K562 (cell line): ENCODE results near the gene NUAK2. TPM values are rescaled to one million over a fixed set of nuclear protein-coding genes. Genes with fewer than 3 reads are reported as not detected.
A peak's percentile ranks its signal among the peaks of the same experiment; 100 is the strongest.

ENCODE experiments used
- BHLHE40 ChIP-seq: IDR thresholded peaks from 2 replicates; pipeline ENCODE4 v1.6.1; 2011; ENCODE audit warnings: low read length, improper control_type of control experiment
- ETV5 ChIP-seq: sonication (generic); formaldehyde crosslinking; IDR thresholded peaks from 2 replicates; pipeline ENCODE4 v1.4.0; 2020; ENCODE audit warnings: low read depth, mild to moderate bottlenecking, missing genetic modification reagents
- IRF9 ChIP-seq: fragments of 450-650 bp; IDR thresholded peaks from 2 replicates; pipeline ENCODE4 v1.6.1; 2016; ENCODE audit warnings: missing biosample characterization, missing genetic modification characterization
- NR3C1 ChIP-seq: sonication (generic); formaldehyde crosslinking; IDR thresholded peaks from 2 replicates; pipeline ENCODE4 v1.8.1; 2022; ENCODE audit warnings: missing genetic modification reagents
- RBM15 ChIP-seq: fragments of 200-400 bp; formaldehyde crosslinking; IDR thresholded peaks from 2 replicates; pipeline ENCODE4 v1.6.1; 2018; ENCODE audit warnings: mild to moderate bottlenecking, low read length, moderate library complexity; ENCODE audit not compliant: insufficient read depth
- ZFX ChIP-seq: sonication (generic); formaldehyde crosslinking; IDR thresholded peaks from 2 replicates; pipeline ENCODE4 v1.8.0; 2022; ENCODE audit warnings: mild to moderate bottlenecking, missing genetic modification reagents, moderate library complexity
- ZNF57 ChIP-seq: fragments of 450-650 bp; formaldehyde crosslinking; IDR thresholded peaks from 2 replicates; pipeline ENCODE4 v1.4.0; 2020; ENCODE audit warnings: mild to moderate bottlenecking, moderate library complexity
- ZNF639 ChIP-seq, 2 experiments: fragments of 200-800 bp in 1 of 2; sonication (Bioruptor generic) in 1 of 2; sonication (generic) in 1 of 2; formaldehyde crosslinking in 1 of 2; IDR thresholded peaks in 1 of 2; conservative IDR thresholded peaks in 1 of 2; 2 replicates each; pipeline versions ENCODE4 v1.5.0 to v1.6.1; 2016 to 2020; ENCODE audit warnings: missing compliant biosample characterization in 1 of 2, missing genetic modification characterization in 1 of 2, missing genetic modification reagents in 1 of 2
- polyA plus RNA-seq, 8 experiments: library from polyadenylated mRNA; depleted of rRNA in 4 of 8; stranded (reverse) in 5 of 8; unstranded in 3 of 8; fragments of >200 nt; fragmentation: Nextera tagmentation in 2 of 8; fragmentation: Illumina TruSeq in 1 of 8; extraction: Ambion mirVana in 2 of 8; extraction: Trizol in 1 of 8; gene quantifications; 2 replicates each; pipeline versions ENCODE4 v1.2.1 to v1.2.3, GENCODE V29; 2011 to 2014; ENCODE audit warnings: inconsistent platforms in 1 of 8, missing spikeins in 1 of 8
- total RNA-seq, 7 experiments: library from RNA; depleted of rRNA in 6 of 7; stranded (reverse); fragments of >200 nt in 6 of 7; fragmentation: Illumina TruSeq in 2 of 7; extraction: Trizol in 2 of 7; gene quantifications; 2 replicates each; pipeline versions ENCODE4 v1.2.1 to v1.2.3, GENCODE V29; 2011 to 2021; ENCODE audit warnings: low replicate concordance in 1 of 7
- TF ChIP-seq, protein P1 (sequence below): fragments of 450-650 bp; IDR thresholded peaks from 2 replicates; pipeline ENCODE4 v1.6.1; 2016; ENCODE audit warnings: low read depth
- TF ChIP-seq, protein P2 (sequence below): fragments of 450-650 bp; IDR thresholded peaks from 2 replicates; pipeline ENCODE4 v1.6.1; 2016; ENCODE audit warnings: low read depth, mild to moderate bottlenecking, moderate library complexity
- TF ChIP-seq, protein P3 (sequence below), 2 experiments: fragments of 250-450 bp in 1 of 2; fragments of 450-650 bp in 1 of 2; sonication (Bioruptor Pico) in 1 of 2; IDR thresholded peaks; 2 replicates each; pipeline versions ENCODE4 v1.6.1 to v1.8.0; 2016 to 2021; ENCODE audit warnings: mild to moderate bottlenecking in 2 of 2, moderate library complexity in 2 of 2, missing compliant biosample characterization in 1 of 2, missing genetic modification characterization in 1 of 2
- TF ChIP-seq, protein P4 (sequence below): sonication (generic); IDR thresholded peaks from 2 replicates; pipeline ENCODE4 v1.6.1; 2016

NUAK2 gene
- total and polyA plus RNA-seq, 9 of the 15 experiments (the other 6 are each of a cell fraction or from before 2014, with no cell fraction given): 0.04 to 0.44 (median 0.14) TPM

- TF ChIP-seq, protein P1, sequence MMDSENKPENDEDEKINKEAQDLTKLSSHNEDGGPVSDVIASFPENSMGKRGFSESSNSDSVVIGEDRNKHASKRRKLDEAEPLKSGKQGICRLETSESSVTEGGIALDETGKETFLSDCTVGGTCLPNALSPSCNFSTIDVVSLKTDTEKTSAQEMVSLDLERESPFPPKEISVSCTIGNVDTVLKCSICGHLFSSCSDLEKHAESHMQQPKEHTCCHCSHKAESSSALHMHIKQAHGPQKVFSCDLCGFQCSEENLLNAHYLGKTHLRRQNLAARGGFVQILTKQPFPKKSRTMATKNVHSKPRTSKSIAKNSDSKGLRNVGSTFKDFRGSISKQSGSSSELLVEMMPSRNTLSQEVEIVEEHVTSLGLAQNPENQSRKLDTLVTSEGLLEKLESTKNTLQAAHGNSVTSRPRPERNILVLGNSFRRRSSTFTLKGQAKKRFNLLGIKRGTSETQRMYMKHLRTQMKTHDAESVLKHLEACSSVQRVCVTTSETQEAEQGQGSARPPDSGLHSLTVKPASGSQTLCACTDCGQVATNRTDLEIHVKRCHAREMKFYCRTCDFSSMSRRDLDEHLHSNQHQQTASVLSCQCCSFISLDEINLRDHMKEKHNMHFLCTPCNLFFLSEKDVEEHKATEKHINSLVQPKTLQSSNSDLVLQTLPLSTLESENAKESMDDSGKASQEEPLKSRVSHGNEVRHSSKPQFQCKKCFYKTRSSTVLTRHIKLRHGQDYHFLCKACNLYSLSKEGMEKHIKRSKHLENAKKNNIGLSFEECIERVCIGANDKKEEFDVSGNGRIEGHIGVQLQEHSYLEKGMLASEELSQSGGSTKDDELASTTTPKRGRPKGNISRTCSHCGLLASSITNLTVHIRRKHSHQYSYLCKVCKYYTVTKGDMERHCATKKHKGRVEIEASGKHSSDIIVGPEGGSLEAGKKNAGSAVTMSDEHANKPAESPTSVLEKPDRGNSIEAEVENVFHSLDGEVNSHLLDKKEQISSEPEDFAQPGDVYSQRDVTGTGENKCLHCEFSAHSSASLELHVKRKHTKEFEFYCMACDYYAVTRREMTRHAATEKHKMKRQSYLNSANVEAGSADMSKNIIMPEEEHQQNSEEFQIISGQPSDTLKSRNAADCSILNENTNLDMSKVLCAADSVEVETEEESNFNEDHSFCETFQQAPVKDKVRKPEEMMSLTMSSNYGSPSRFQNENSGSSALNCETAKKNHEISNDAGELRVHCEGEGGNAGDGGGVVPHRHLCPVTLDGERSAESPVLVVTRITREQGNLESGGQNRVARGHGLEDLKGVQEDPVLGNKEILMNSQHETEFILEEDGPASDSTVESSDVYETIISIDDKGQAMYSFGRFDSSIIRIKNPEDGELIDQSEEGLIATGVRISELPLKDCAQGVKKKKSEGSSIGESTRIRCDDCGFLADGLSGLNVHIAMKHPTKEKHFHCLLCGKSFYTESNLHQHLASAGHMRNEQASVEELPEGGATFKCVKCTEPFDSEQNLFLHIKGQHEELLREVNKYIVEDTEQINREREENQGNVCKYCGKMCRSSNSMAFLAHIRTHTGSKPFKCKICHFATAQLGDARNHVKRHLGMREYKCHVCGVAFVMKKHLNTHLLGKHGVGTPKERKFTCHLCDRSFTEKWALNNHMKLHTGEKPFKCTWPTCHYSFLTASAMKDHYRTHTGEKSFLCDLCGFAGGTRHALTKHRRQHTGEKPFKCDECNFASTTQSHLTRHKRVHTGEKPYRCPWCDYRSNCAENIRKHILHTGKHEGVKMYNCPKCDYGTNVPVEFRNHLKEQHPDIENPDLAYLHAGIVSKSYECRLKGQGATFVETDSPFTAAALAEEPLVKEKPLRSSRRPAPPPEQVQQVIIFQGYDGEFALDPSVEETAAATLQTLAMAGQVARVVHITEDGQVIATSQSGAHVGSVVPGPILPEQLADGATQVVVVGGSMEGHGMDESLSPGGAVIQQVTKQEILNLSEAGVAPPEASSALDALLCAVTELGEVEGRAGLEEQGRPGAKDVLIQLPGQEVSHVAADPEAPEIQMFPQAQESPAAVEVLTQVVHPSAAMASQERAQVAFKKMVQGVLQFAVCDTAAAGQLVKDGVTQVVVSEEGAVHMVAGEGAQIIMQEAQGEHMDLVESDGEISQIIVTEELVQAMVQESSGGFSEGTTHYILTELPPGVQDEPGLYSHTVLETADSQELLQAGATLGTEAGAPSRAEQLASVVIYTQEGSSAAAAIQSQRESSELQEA: no peak
- TF ChIP-seq ZNF57 (no peak), ETV5 (no peak), RBM15 (no peak), ZNF639 (CRISPR knock-in tag; conservative IDR thresholded peaks at IDR 0.05 in 1 of 2, IDR thresholded peaks at IDR 0.05 in 1 of 2) (no peak), NR3C1 (CRISPR knock-in tag) (peak; percentile 91), IRF9 (no peak), BHLHE40 (peak; percentile 81), ZFX (CRISPR knock-in tag) (peak; percentile 57; the same call in 1 of the 2 replicates)
- TF ChIP-seq, protein P2, sequence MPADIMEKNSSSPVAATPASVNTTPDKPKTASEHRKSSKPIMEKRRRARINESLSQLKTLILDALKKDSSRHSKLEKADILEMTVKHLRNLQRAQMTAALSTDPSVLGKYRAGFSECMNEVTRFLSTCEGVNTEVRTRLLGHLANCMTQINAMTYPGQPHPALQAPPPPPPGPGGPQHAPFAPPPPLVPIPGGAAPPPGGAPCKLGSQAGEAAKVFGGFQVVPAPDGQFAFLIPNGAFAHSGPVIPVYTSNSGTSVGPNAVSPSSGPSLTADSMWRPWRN: peak; percentile 19; the same call in 1 of the 2 replicates
- TF ChIP-seq, protein P3, sequence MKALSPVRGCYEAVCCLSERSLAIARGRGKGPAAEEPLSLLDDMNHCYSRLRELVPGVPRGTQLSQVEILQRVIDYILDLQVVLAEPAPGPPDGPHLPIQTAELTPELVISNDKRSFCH (CRISPR knock-in tag; IDR thresholded peaks at IDR 0.05): no peak
- TF ChIP-seq, protein P3 (tag; IDR thresholded peaks at IDR 0.05): peak; percentile 47; the same call in 1 of the 2 replicates
- TF ChIP-seq, protein P4, sequence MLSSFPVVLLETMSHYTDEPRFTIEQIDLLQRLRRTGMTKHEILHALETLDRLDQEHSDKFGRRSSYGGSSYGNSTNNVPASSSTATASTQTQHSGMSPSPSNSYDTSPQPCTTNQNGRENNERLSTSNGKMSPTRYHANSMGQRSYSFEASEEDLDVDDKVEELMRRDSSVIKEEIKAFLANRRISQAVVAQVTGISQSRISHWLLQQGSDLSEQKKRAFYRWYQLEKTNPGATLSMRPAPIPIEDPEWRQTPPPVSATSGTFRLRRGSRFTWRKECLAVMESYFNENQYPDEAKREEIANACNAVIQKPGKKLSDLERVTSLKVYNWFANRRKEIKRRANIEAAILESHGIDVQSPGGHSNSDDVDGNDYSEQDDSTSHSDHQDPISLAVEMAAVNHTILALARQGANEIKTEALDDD: no peak
These were observed at the start of gene NUAK2 (continued) for GRCh38 chr1:205321162-205321958.
